ENCODE data around the gene POLR1B. TPM values are rescaled to one million over a fixed set of nuclear protein-coding genes. Genes with fewer than 3 reads are reported as not detected.

The POLR1B gene
- total RNA-seq, 1 experiment from 2014 or later = 83.6 TPM

DNA sequence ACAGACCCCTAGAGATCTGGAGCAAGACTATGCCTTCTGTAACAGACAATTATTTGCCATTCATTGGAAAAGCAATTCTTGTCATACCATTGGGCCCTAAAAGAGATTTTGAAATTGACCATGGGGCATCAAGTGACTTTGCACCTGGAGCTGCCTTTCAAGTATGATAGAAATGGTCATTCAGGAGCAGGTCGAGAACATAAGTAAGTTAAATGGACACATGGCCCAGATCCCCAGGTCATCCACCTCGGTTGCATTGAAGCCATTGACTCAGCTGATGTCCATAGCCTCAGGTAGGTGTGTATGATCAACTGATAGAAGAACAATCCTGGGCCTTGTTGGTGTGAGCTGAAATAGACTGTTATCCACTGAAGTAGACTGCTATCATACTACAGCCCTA, 61.5 kb downstream of the POLR1B start:
- no peak overlapping the region for H3T11ph ChIP-seq (ENCODE audit: low read length)
- H4K8ac ChIP-seq (replicated peaks; ENCODE audit: insufficient read length, low read depth, low read length) = no peak overlapping the region
- H3K27ac ChIP-seq (ENCODE audit: insufficient read length, low read depth, low read length) = no peak overlapping the region
- H4K91ac ChIP-seq (ENCODE audit: insufficient read length, low read depth, low read length) = no peak overlapping the region
- no peaks in the 10 kb centered on the region for H3K4me1 ChIP-seq (ENCODE audit: insufficient read depth, low read length)
- no peak overlapping the region for H3K4me2 ChIP-seq (ENCODE audit: insufficient read depth, insufficient read length, low read length)
- H2AK5ac ChIP-seq (ENCODE audit: insufficient read length, low read length) = no peak overlapping the region
- H2BK20ac ChIP-seq (ENCODE audit: low read depth, low read length, poor library complexity, severe bottlenecking) = no peak overlapping the region
- H2AFZ ChIP-seq (ENCODE audit: low read length) = no peak overlapping the region
- no peak overlapping the region for H3K56ac ChIP-seq (ENCODE audit: insufficient read length, low read depth, low read length)
- H2BK120ac ChIP-seq (ENCODE audit: low read depth, low read length, poor library complexity, severe bottlenecking) = no peak overlapping the region
- Mint-ChIP-seq H3K4me3 (no peak overlapping the region), H3K4me1 (peaks cover 4 to 5% of the 10 kb centered on the region in 2 experiments), H3K27me3 (ENCODE audit: low read depth) (no peaks in the 10 kb centered on the region; the same call in 1 of the 2 replicates), H3K27ac (no peak overlapping the region), H3K36me3 (ENCODE audit: insufficient read depth in 1 of 3, low read depth in 3 of 3) (no peaks in the 10 kb centered on the region), H3K9me3 (peaks cover 0 to 6% of the 10 kb centered on the region in 2 experiments; a peak in 1 of 5 replicates)
- H3K14ac ChIP-seq (ENCODE audit: insufficient read depth, low read length) = no peak overlapping the region
- no peaks in the 10 kb centered on the region for H4K20me1 ChIP-seq (ENCODE audit: control insufficient read depth, insufficient read depth, insufficient read length)
- no peaks in the 10 kb centered on the region for H3K79me1 ChIP-seq (ENCODE audit: insufficient read depth, low read depth, low read length, poor library complexity, severe bottlenecking)
- no peaks in the 10 kb centered on the region for H3K23me2 ChIP-seq (ENCODE audit: insufficient read length, low read depth, low read length, poor library complexity, severe bottlenecking)
- H3K4ac ChIP-seq (ENCODE audit: low read depth, low read length) = no peak overlapping the region
- no CpG with 5 or more reads among the region's 2 CpGs for whole genome bisulfite sequencing (ENCODE audit: extremely low coverage, insufficient read length, low lambda C conversion rate)
- no peak overlapping the region for H4K5ac ChIP-seq (ENCODE audit: insufficient read length, low read depth, low read length)
- no peak overlapping the region for H2BK15ac ChIP-seq (ENCODE audit: low read depth, low read length)
- H2BK5ac ChIP-seq (ENCODE audit: insufficient read length, low read length) = no peak overlapping the region
- no peak overlapping the region for H2BK12ac ChIP-seq (ENCODE audit: insufficient read length, low read depth, low read length)
- no peaks in the 10 kb centered on the region for H3K9me3 ChIP-seq (ENCODE audit: control insufficient read depth, low read depth, low read length)
- no peak overlapping the region for H3K9ac ChIP-seq (ENCODE audit: extremely low read depth, insufficient read length, low read length)
- H3K23ac ChIP-seq (ENCODE audit: insufficient read length, low read depth, low read length) = no peak overlapping the region
- H3K27me3 ChIP-seq (ENCODE audit: insufficient read depth, low read length) = no peaks in the 10 kb centered on the region
- DNase-seq = no peak
- no peaks in the 10 kb centered on the region for H3K79me2 ChIP-seq (ENCODE audit: insufficient read depth, low read length)
- TF ChIP-seq, protein P1, sequence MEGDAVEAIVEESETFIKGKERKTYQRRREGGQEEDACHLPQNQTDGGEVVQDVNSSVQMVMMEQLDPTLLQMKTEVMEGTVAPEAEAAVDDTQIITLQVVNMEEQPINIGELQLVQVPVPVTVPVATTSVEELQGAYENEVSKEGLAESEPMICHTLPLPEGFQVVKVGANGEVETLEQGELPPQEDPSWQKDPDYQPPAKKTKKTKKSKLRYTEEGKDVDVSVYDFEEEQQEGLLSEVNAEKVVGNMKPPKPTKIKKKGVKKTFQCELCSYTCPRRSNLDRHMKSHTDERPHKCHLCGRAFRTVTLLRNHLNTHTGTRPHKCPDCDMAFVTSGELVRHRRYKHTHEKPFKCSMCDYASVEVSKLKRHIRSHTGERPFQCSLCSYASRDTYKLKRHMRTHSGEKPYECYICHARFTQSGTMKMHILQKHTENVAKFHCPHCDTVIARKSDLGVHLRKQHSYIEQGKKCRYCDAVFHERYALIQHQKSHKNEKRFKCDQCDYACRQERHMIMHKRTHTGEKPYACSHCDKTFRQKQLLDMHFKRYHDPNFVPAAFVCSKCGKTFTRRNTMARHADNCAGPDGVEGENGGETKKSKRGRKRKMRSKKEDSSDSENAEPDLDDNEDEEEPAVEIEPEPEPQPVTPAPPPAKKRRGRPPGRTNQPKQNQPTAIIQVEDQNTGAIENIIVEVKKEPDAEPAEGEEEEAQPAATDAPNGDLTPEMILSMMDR (conservative IDR thresholded peaks at IDR 0.05) = no peak
- H3K18ac ChIP-seq (ENCODE audit: insufficient read length, low read depth, low read length) = no peak overlapping the region

Measured in H9 (cell line).